ENCODE measurements around the gene KLHL14. TPM values are rescaled to one million over a fixed set of nuclear protein-coding genes. Genes with fewer than 3 reads are reported as not detected.

The KLHL14 gene
- total and polyA plus RNA-seq, 2 donors (not counting 1 experiment from before 2014, with no cell fraction given) = 18.5 to 42.5 TPM

GRCh38 chr18:32770054-32770665 is 2.7 kb downstream of the KLHL14 start:
- no peaks in the 10 kb centered on the region for H3K27me3 Mint-ChIP-seq
- TF ChIP-seq, protein P1, sequence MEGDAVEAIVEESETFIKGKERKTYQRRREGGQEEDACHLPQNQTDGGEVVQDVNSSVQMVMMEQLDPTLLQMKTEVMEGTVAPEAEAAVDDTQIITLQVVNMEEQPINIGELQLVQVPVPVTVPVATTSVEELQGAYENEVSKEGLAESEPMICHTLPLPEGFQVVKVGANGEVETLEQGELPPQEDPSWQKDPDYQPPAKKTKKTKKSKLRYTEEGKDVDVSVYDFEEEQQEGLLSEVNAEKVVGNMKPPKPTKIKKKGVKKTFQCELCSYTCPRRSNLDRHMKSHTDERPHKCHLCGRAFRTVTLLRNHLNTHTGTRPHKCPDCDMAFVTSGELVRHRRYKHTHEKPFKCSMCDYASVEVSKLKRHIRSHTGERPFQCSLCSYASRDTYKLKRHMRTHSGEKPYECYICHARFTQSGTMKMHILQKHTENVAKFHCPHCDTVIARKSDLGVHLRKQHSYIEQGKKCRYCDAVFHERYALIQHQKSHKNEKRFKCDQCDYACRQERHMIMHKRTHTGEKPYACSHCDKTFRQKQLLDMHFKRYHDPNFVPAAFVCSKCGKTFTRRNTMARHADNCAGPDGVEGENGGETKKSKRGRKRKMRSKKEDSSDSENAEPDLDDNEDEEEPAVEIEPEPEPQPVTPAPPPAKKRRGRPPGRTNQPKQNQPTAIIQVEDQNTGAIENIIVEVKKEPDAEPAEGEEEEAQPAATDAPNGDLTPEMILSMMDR (IDR thresholded peaks at IDR 0.05) = no peak
- no peak for TF ChIP-seq EZH2 (IDR thresholded peaks at IDR 0.05; ENCODE audit: borderline replicate concordance, insufficient read depth, low read depth, low read length, poor library complexity, severe bottlenecking)
- peak; percentile 67 for DNase-seq
- H3K27ac ChIP-seq (ENCODE audit: low read length in 2 of 2) = peak overlapping the region; percentile 75
- ATAC-seq (ENCODE audit: low read depth) = peak; percentile 18
- no peaks in the 10 kb centered on the region for H3K27me3 ChIP-seq (replicated peaks in 1 of 4; ENCODE audit: control extremely low read depth in 1 of 4, control insufficient read depth in 3 of 4, insufficient read depth in 4 of 4, low read length in 3 of 4)
- WGBS (ENCODE audit: insufficient coverage) = under 1% methylated on average over 31 of the region's 37 CpGs
- H3K4me1 Mint-ChIP-seq = peaks cover 55% of the 10 kb centered on the region
- ChIA-PET CTCF (interaction anchor here (0.8 to 6.5 kb wide), 15 partner anchors 9 to 152 kb away, joined by 3 to 48 read pairs (median 5); no protein-coding TSS in a partner anchor), POLR2A (interaction anchor here (0.6 to 4.5 kb wide), 5 partner anchors 9 to 159 kb away, joined by 3 to 47 read pairs (median 3); no protein-coding TSS in a partner anchor)
- no peaks in the 10 kb centered on the region for H4K20me1 ChIP-seq (ENCODE audit: control insufficient read depth, insufficient read depth, low read length, poor library complexity, severe bottlenecking)
- H3K79me2 ChIP-seq (ENCODE audit: control insufficient read depth, insufficient read depth, low read length) = peaks cover 52% of the 10 kb centered on the region
- no peaks in the 10 kb centered on the region for H3K36me3 ChIP-seq (replicated peaks in 1 of 2; ENCODE audit: control extremely low read depth in 1 of 2, control insufficient read depth in 1 of 2, extremely low read depth in 1 of 2, insufficient read depth in 2 of 2, low read length in 1 of 2)
- peak overlapping the region; percentile 94 for H3K27ac Mint-ChIP-seq
- H3K4me3 ChIP-seq (ENCODE audit: control extremely low read depth in 1 of 5, extremely low read depth in 1 of 5, insufficient read depth in 1 of 5, low read depth in 2 of 5, low read length in 4 of 5) = peak overlapping the region; percentile 43 to 93 (median 82)
- intact Hi-C loops (cut with micrococcal nuclease) = loop anchor here (5.0 kb wide), 1 partner anchor 112 kb away; no protein-coding TSS in a partner anchor
- peak overlapping the region; percentile 92 for H2AFZ ChIP-seq (ENCODE audit: insufficient read depth, low read depth, low read length, poor library complexity, severe bottlenecking)
- peak overlapping the region; percentile 90 for H3K9ac ChIP-seq (ENCODE audit: low read length)
- H3K9me3 ChIP-seq (ENCODE audit: control extremely low read depth in 1 of 3, control insufficient read depth in 2 of 3, insufficient read depth in 1 of 3, low read length in 2 of 3) = no peaks in the 10 kb centered on the region
- H3K4me3 Mint-ChIP-seq = peak overlapping the region; percentile 99
- H3K9me3 Mint-ChIP-seq (ENCODE audit: insufficient read depth) = no peaks in the 10 kb centered on the region
- peaks cover 48 to 52% of the 10 kb centered on the region in 2 donors for H3K4me1 ChIP-seq (ENCODE audit: control insufficient read depth in 2 of 2, insufficient read depth in 2 of 2, low read length in 2 of 2)
- H3K4me2 ChIP-seq (replicated peaks; ENCODE audit: low read depth, low read length, poor library complexity, severe bottlenecking) = peak overlapping the region; percentile 97

GRCh38 chr18:32769586-32770053 is 3.2 kb downstream of the KLHL14 start:
- Mint-ChIP-seq H3K9me3 (ENCODE audit: insufficient read depth) (no peaks in the 10 kb centered on the region), H3K27me3 (no peaks in the 10 kb centered on the region), H3K27ac (peak overlapping the region; percentile 94), H3K4me3 (peak overlapping the region; percentile 99), H3K4me1 (peaks cover 57% of the 10 kb centered on the region)
- peaks cover 49 to 58% of the 10 kb centered on the region in 2 donors for H3K4me1 ChIP-seq (ENCODE audit: control insufficient read depth in 2 of 2, insufficient read depth in 2 of 2, low read length in 2 of 2)
- DNase-seq (peak; percentile 66), ATAC-seq (ENCODE audit: low read depth) (peak; percentile 31)
- peaks cover 58% of the 10 kb centered on the region for H3K79me2 ChIP-seq (ENCODE audit: control insufficient read depth, insufficient read depth, low read length)
- H3K27me3 ChIP-seq (replicated peaks in 1 of 4; ENCODE audit: control extremely low read depth in 1 of 4, control insufficient read depth in 3 of 4, insufficient read depth in 4 of 4, low read length in 3 of 4) = no peaks in the 10 kb centered on the region
- TF ChIP-seq, protein P1 (IDR thresholded peaks at IDR 0.05) = no peak
- no peak for TF ChIP-seq EZH2 (IDR thresholded peaks at IDR 0.05; ENCODE audit: borderline replicate concordance, insufficient read depth, low read depth, low read length, poor library complexity, severe bottlenecking)
- peak overlapping the region; percentile 90 for H3K9ac ChIP-seq (ENCODE audit: low read length)
- intact Hi-C loops (cut with micrococcal nuclease) = loop anchor here (5.0 kb wide), 1 partner anchor 113 kb away; no protein-coding TSS in a partner anchor
- ChIA-PET POLR2A (interaction anchor here (0.6 to 4.5 kb wide), 5 partner anchors 9 to 160 kb away, joined by 3 to 47 read pairs (median 7); no protein-coding TSS in a partner anchor), CTCF (interaction anchor here (0.8 to 6.5 kb wide), 13 partner anchors 9 to 153 kb away, joined by 3 to 48 read pairs (median 6); no protein-coding TSS in a partner anchor)
- H3K4me3 ChIP-seq (ENCODE audit: control extremely low read depth in 1 of 5, extremely low read depth in 1 of 5, insufficient read depth in 1 of 5, low read depth in 2 of 5, low read length in 4 of 5) = peak overlapping the region; percentile 43 to 93 (median 82)
- no peaks in the 10 kb centered on the region for H3K36me3 ChIP-seq (replicated peaks in 1 of 2; ENCODE audit: control extremely low read depth in 1 of 2, control insufficient read depth in 1 of 2, extremely low read depth in 1 of 2, insufficient read depth in 2 of 2, low read length in 1 of 2)
- no peaks in the 10 kb centered on the region for H3K9me3 ChIP-seq (ENCODE audit: control extremely low read depth in 1 of 3, control insufficient read depth in 2 of 3, insufficient read depth in 1 of 3, low read length in 2 of 3)
- peak overlapping the region; percentile 97 for H3K4me2 ChIP-seq (replicated peaks; ENCODE audit: low read depth, low read length, poor library complexity, severe bottlenecking)
- peak overlapping the region; percentile 92 for H2AFZ ChIP-seq (ENCODE audit: insufficient read depth, low read depth, low read length, poor library complexity, severe bottlenecking)
- H4K20me1 ChIP-seq (ENCODE audit: control insufficient read depth, insufficient read depth, low read length, poor library complexity, severe bottlenecking) = no peaks in the 10 kb centered on the region
- peak overlapping the region; percentile 75 for H3K27ac ChIP-seq (ENCODE audit: low read length in 2 of 2)
- WGBS (ENCODE audit: insufficient coverage) = 1% methylated on average over 29 of the region's 31 CpGs
